GM19395 (cell line): ENCODE data around the gene TECTB.

Experiments used
- ATAC-seq: cut with Tn5 transposase; IDR thresholded peaks from one replicate; pipeline ENCODE4 v1.9.1; 2021; ENCODE audit warnings: mild to moderate bottlenecking, moderate library complexity; ENCODE audit not compliant: unreplicated experiment

The TECTB gene

DNA sequence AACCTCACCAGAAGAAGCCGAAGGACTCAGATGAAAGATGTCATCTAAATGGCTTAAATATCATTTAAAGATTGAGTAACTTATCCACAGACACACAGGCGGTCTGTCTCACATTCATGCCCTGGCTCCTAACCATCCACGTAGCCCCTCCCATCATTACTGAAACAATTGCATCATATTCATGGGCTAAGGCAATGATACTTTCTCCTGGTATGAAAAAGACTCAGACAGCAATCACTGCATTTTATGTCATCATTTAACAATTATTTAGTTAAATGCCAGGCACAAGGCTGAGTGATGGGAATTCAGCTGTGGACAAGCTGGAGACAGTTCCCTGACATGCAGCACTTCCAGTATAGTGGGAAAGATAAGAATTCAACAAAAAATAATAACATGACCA lies 11.2 kb upstream of the TECTB start:
- ATAC-seq, result no peak

DNA sequence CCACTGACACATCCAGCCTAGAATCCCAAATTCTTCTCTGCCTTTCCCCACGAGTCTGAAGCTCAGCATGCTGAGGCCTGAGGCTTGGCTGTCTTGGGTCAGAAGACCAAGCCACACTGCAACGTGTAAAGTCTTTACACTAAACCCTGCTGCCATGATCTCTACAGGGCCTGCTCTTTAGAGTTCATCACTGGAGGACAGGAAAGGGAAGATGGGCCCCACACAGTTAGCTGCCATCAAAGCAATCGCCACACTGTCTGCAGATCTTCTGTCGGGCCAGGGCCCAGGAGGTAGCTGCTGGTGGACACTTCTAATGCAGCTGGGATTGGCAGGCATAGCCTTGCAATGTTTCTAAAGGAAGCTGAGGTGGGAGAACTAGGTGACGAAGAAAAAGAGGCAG lies 8.4 kb upstream of the TECTB start:
- ATAC-seq, result no peak

DNA sequence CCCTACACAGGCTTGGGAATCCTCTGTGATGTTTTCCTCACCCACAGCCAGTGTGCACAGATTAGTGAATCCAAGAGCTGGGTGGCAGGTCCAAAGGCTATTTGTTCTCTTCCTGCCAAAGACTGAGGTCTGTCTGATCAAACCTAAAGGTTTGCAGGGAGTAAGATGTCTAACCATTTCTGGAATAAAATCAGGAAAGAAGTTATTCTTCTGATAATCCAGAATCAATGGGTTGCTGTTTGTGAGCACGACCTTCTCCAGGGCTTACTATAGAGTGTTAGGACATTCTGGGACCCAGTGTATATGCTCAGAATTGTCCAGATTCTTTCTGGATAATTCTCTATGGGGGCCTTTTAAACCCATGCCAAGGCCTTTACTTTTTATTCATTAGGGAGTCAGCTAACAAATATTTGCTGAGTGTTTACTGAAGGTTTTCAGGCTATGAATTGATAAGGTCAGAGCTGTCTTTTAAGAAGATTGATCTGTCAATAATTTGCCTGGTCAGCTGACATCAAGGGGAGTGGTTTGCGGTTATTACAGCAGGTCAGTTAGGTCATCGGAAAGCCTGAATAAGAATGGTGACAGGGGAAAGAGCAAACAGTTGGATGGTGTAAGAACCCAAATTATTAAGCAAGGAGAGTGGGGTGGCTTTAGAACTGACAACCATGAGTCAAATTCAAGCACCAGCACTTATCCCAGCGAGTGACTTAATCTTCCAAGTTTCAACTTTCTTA lies 7.5 kb upstream of the TECTB start:
- no peak for ATAC-seq

DNA sequence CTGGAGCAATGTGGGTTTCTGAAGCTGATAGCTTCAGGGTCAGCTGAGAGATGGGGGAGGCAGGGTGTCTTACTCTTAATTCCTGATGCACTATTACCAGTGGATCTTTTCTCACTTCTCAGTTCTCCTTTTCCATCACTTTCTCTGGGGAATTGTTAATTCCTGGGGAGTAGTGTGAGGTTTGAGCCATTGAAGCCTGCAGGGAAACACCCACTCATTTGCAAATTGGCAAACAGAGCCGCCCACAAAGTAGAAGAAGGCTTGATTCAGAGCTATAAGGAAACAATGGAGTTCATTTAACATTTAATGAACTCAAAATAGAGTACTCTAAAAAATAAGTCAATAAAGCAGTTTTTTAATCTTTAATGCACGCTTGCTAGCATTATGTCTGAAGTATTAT lies 4.3 kb upstream of the TECTB start:
- no peak for ATAC-seq

DNA sequence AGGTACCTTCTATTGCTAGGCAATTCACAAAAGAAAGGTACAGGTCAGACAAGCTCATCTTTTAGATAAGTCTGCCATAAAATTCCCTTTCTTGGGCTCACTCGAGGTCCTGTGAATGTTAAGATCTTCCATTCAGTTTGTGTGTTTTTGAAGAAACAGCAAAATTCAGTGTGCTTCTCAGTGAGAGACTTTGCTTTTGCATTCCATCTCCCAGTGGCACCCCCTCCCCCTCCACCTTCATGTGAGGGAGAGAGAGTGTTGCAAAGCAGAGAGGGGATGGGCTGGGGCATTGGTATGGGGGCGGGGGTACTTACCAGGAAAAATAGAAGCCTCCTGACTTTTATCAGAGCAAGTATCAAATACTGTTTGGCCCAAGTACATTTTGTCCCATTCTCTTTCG lies 3.8 kb upstream of the TECTB start:
- ATAC-seq, result no peak

DNA sequence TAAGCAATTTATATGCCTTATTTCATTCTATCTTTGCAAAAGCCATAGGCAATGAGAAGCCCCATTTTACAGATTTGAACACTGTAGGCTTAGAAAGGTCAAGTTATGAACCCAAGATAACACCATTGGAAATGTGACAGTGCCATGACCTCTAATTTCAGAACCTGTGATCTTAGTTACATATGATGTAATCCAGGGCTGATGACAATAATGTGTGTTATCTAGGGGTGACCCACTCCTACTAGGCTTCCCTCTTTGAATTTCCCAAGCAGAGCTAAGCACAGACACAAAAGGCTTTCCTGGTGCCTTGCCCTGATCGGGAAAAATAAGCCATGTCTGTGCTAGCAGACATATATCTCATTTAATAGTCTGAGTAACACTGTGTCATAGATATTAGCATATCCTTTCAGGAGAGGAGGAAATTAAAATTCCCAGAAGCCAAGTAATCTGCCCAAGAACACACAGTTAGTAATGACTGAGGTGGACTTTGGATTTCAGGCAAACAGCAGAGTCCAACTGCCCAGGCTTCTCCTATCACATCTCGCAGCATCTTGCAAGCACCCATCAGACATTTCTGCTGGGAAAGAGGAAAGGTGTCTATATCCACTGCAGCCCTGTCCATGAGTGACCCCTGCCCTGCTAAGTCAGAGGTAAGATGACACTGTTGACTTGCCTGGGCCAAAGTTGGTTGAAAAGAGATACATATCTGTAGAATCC lies 2.8 kb upstream of the TECTB start:
- no peak for ATAC-seq

DNA sequence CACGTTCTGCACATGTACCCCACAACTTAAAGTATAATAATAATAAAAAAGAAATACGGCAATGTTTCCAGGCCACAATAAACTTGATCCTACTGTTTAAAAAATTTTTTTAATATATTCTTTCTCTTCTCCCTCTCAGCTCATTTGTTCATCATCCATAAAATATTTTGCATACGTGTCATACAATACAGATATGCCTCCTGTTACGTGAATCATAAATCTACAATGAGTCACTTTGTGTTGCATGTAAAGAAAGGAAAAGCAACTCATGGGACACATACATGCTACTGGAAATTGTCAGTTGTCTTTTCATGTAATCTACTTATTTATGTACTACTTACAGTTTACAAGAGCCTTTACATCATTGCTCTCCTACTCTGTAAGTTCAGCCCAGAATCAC lies 1.1 kb upstream of the TECTB start:
- no peak for ATAC-seq

DNA sequence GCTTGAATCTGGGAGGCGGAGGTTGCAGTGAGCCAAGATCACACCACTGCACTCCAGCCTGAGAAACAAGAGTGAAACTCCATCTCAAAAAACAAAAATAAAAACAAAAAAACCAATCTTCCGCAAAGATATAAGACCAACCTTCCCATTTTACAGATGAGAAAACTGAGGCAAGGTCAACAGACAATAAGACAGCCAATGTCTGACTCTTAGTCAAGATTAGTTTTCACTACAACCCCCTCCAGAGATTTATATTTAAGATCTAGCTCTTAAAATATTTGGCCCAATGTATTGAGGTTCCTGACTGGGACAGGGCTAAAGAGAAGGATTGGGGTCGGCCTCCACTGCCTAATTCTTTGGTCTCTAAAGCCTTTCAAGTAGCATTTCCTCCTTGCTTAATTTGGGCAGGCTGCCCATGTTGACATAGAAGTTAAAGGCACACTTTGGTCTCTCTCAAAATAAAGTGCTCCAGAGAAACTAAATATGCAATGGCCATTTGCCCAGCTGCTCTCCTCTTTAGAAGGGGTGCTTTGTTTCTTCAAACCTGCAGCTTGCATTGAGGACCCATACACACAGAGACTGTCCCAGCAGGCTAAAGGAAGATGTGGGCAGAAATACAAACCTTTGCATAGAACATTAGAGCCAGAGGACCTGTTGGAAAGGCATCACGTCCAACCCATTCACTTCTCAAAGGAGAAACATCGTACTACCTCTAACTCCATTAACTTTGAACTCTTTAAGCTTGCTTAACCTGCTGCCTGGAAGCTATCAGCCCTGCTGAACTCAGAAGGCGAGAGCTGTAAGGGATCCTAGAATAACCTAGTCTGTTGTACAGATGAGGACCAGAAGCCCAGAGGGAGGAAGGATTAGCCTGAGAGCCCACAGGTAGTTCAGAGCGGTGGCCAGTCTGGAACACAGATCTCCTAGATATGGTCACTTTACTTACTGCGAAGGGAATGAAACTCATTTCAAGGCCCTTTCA lies 3.9 kb downstream of the TECTB start:
- ATAC-seq, result no peak

DNA sequence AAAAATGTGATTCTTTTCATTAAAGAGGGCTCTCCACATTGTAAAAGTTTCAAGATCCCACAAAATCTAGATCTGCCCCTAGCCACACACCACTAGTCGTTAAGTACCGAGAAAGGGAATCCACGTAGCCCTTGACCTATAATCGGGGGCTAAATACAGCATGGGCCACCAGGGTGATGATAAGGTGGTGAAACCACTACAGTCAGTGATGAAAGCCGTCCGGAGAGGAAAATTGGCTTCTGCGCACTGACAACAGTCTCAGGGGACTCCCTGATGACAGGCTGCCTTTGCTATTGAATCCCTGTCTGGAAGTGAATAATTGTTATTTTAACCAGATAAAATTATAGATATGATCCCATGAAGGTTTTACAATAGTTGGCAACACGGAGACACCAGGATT lies 4.6 kb downstream of the TECTB start:
- no peak for ATAC-seq

DNA sequence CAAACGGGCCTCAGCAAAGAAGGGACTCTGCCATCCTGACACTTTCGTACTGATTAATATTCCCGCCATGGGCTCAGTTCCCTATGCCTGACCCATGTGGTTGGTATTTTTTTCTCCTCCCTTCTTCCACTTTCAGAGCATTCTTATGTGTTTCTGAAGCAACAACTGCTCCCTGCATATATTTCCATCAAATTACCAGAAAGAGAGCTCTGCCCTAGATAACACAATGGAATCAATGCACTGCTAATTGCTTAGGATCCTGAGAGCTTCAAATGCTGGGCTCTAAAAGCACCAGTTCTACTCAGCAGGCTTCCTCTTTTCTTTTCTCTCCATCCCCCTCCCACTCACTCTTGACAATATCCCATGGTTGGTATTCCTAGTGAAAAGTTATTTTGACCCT lies 5.3 kb downstream of the TECTB start:
- ATAC-seq, result no peak

DNA sequence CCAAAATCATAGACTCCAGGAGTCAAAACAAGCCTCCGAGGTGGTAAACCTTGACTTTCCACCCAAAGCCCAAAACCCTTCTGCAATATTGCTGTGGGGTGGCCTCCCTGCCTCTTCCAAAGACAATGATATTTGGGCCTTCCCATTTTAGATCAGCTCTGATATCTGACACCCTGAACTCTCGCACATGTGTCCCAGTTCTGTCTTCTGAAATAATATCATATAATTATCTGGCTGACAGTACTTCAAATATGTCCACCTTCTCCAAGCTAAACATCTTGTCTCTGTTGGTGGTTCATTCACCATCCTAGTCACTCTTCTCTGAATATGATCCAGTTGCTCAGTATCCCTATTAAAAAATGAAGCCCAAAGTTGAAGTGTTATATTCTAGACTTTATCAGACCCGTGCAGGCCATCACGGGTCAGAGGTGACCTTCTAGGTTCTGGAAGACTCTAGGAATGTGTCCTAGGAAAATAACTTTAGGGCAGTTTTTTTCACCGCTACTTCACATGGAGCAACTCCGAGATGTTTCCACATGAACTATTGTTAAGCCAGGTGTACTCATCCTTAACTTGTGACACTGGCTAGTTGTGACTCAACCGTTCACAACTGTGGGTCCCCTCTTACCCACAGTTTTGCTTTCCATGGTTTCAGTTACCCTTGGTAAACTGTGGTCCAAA lies 6.3 kb downstream of the TECTB start:
- ATAC-seq, result no peak

DNA sequence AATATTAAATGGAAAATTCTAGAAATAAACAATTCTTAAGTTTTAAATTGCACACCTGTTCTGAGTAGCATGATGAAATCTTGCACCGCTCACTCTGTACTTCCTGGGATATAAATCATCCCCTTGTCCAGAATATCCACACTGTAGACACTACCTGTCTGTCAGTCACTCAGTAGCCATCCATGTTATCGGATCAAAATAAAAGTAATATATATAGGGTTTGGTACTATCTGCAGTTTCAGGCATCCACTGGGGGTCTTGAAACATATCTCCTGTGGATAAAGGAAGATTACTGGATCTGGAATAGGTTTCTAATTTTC lies 6.8 kb downstream of the TECTB start:
- no peak for ATAC-seq

DNA sequence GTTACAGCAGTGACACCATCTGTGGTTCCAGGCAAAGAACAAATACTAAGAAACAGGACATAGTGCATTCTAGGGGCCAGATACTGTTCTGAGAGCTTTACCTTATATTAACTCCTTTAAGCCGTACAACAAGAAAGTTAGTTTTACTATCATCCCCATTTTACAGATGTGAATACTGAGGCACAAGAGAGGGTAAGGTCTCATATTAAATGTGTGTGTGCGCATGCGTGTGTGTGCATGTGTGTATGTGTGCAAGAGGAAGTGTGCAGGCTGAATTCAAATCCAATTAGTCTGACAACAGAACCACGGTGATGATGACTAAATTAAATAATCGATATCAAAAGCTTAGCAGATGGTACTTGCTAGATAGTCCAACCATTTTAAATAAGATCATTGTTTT lies 11.0 kb downstream of the TECTB start:
- ATAC-seq, result no peak

DNA sequence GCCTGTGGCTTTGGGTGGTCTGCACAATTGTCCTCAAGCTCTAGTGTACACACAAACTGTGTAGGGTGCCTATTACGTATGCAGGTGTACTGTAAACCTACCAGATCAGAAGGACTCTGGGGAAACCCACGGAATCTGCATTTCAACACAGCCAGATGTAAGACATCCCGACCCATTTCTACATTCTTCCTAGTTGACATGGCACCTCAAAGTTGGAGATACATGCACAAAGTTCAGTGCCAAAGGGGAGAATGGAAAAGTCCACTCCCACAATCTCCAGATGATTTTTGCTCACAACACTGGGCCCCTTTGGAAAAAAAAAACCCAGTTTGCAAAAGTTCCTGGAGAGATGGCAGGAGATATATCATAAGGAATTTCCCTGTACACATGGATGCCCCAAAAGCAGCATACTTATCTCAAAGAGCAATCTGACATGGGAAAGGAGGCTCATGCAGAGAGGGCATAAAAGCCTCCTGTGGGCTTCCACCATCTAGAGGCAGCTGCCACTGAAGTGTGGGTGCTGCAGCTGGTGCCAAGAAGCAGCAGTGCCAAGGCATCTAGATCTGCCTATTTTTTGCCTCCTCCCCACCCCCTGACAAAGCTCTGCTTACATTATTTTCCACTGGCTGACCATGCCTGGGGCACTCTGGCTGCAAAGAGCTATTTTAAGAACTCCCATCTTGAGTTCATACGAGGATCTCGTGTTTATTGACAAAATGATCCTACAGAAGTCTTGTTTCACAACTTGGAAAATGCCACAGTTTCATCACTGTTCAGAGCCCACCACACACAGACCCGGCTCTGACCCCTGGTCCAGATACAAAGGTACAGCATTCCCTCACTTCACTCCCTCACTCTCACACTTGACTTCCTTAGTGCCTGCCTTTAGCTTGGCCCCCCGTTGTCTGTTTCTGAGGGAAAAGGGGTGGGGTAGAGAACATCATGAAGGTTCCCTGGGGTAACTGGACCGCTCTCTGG lies 12.9 kb downstream of the TECTB start:
- no peak for ATAC-seq

DNA sequence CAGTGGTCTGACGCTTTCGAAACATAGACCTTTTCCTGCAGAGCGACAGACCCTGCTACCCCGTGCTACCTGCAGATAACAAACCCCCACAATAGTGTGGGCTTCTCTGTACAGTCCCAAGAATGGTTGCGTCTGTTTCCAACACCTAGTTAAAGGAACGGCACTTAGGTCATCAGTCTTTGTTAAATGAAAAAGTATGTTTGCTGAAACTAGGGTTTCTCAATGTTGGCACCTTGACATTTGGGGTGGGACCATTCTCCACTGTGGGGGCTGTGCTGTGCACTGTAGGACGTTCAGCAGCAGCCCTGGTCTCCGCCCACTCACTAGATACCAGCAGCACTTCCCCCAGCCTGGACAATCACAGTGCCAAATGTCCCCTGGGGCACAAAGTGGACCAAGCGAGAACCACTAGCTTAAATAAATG lies 13.7 kb downstream of the TECTB start:
- ATAC-seq, result no peak

DNA sequence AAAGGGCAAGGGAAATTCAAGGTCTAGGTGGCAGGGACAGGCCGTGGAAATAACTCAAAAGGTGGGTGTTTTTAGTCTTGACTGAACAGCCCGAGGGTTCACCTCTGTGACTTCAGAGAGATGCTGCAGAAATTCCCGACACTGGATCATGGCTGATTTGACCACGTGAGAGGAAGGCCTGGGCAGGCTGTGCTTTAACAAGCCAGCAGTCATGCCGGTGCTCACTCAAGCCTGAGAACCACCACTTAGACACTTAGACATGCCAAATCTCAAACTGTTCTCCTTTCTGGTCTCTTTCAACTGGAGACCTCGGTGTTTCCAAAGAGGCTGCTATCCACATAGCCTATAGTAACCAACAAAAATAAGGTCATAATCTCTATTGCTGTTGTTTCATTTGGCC lies 15.4 kb downstream of the TECTB start:
- no peak for ATAC-seq

DNA sequence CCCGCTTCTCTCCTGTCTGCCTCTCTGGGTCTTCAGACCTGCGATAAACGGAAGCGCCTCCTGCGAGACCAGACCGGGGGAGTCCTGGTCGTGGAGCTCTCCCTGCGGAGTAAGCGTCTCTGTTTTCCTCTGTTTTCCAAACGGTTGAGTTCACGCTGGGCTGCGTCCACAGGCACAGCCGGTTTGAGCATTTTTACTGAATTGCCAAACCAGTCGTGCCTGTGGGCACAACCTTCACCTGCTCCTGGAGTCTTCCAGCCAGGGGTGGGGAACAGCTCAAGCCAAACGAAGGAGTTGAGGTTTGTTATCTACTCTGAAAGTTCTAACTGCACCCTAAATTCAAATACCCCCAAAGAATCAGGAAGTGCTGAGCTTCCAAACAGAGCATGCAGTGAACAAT lies 16.3 kb downstream of the TECTB start:
- no peak for ATAC-seq

DNA sequence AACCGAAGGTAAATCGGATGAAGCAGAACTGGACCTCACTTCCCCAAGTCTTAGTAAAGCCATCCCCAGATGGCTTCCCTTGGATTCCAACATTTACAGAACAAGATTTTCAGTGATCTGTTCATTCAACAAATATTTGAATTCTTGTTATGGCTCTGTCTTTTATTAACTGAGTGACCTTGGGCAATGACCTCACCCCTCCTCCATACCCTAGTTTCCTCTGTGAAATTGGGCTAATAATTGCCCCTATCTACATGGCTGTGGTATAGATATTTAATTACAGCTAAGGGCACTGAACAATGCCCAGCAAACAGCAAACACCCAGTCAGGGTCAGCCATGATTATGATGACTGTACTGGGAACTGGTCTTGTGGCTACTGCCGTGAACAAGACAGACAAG lies 19.1 kb downstream of the TECTB start:
- no peak for ATAC-seq

DNA sequence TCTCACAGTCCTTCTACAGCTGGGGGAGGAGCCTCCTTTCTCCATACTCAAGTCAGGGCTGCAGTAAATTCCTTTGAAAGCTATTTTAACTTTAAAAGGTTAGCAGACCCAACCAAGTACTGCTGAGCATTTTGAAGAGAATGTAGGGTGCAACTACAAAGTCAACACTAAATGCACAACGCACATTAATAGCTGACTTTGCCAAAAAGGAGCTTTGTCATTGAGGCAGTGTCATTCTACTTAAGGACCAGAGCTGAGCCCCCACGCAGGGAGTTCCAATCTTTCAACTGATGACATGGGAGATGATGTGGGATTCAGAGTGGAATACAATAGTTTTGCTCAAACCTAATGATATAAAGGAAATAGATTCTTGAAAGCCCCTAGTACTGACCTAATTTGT lies 20.3 kb downstream of the TECTB start:
- no peak for ATAC-seq

DNA sequence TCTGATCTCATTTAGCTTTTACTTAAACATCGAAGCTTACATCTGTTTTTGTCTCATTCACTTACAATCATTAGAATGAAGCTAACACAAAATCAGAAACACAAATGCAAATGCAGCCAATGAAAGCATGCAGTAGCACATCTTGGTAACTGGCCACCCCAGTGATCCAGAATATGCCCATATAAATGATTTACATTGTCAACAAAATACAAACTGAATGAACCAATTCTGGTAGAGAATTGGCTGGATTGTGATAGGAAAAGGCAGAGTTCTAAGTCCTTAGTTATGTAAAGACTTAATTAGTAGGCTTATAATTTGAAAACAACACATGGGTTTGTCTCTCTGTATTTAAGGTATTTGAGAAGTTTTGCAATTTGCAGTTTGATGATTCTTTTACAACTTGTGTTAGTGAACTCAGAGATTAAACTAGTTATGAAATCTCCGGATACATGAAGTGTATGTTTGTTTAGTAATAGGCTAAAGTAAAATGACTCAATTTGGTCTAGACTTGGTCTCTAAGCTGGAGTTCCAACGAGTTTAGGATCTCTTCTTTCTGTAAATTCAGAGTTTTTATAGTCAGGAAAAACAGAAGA lies 21.2 kb downstream of the TECTB start:
- ATAC-seq, result no peak
